H1 (cell line): ENCODE data around the gene ARID5B.

ENCODE experiments used
- RFX5 ChIP-seq: IDR thresholded peaks from 2 replicates; pipeline ENCODE4 v1.6.1; 2011; ENCODE audit warnings: low read depth, low read length, improper control_type of control experiment, borderline replicate concordance
- ZNF274 ChIP-seq: IDR thresholded peaks from 2 replicates; pipeline ENCODE4 v1.7.0; 2012; ENCODE audit warnings: low read length, borderline replicate concordance; ENCODE audit errors: extremely low read depth
- TF ChIP-seq, protein P1 (sequence below), 3 experiments: IDR thresholded peaks; 1 replicate in 2 of 3; 2 replicates in 1 of 3; pipeline versions ENCODE4 v1.5.1 to v1.6.1; 2011; ENCODE audit warnings: low read length in 3 of 3, mild to moderate bottlenecking in 3 of 3, inconsistent platforms in 2 of 3, low read depth in 1 of 3, moderate library complexity in 1 of 3; ENCODE audit not compliant: insufficient read depth in 1 of 3; ENCODE audit errors: control extremely low read depth in 1 of 3

GRCh38 chr10:61866700-61867368 is 34.7 kb upstream of the ARID5B start:
- TF ChIP-seq ZNF274: no peak
- no peak for TF ChIP-seq RFX5
- TF ChIP-seq, protein P1, sequence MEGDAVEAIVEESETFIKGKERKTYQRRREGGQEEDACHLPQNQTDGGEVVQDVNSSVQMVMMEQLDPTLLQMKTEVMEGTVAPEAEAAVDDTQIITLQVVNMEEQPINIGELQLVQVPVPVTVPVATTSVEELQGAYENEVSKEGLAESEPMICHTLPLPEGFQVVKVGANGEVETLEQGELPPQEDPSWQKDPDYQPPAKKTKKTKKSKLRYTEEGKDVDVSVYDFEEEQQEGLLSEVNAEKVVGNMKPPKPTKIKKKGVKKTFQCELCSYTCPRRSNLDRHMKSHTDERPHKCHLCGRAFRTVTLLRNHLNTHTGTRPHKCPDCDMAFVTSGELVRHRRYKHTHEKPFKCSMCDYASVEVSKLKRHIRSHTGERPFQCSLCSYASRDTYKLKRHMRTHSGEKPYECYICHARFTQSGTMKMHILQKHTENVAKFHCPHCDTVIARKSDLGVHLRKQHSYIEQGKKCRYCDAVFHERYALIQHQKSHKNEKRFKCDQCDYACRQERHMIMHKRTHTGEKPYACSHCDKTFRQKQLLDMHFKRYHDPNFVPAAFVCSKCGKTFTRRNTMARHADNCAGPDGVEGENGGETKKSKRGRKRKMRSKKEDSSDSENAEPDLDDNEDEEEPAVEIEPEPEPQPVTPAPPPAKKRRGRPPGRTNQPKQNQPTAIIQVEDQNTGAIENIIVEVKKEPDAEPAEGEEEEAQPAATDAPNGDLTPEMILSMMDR (IDR thresholded peaks at IDR 0.05; ENCODE audit: control extremely low read depth in 1 of 3, insufficient read depth in 1 of 3, low read depth in 1 of 3, low read length in 3 of 3): no peak
